ENCODE data around the gene RGS7.
"Not testable (repeated sequence)": the region's sequence is repeated elsewhere in the genome, so short reads cannot be mapped to it uniquely, and the experiment has no call there.

Gene RGS7

DNA sequence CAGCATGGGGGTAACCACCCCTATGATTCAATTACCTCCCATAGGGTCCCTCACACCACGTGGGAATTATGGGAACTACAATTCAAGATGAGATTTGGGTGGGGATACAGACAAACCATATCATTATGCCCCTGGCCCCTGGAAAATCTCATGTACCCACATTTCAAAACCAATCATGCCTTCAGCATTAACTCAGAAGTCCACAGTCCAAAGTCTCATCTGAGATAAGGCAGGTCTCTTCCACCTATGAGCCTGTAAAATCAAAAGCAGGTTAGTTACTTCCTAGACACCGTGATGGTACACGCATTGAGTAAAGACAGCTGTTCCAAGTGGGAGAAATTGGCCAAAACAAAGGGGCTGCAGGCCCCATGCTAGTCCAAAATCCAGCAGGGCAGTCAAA, 215.4 kb downstream of the RGS7 start:
- not testable (repeated sequence) for DNase-seq (ENCODE audit: low spot score); FAIRE-seq

GRCh38 chr1:241140670-241141069, 216.3 kb downstream of the RGS7 start:
- FAIRE-seq (no peak), DNase-seq (ENCODE audit: low spot score) (no peak)

DNA sequence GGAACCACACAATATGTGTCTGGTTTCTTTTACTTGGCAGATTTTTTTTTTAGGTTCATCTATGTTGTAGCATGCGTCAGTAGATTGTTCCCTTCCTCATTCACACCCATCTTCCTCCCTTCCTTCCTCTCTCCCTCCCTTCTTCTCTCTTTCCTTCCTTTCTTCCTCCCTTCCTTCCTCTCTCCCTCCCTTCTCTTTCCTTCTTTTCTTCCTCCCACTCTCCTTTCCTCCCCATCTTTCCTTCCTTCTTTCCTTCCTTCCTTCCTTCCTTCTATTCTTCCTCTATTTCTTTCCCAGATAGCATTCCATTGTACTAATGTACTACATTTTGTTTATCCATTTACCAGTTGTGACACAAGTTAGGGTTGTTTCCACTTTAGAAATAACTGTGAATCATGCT, 218.0 kb downstream of the RGS7 start:
- no peak for FAIRE-seq
- no peak for DNase-seq (ENCODE audit: low spot score)

GRCh38 chr1:241138248-241138647, 218.8 kb downstream of the RGS7 start:
- DNase-seq (ENCODE audit: low spot score) = no peak
- FAIRE-seq = no peak

DNA sequence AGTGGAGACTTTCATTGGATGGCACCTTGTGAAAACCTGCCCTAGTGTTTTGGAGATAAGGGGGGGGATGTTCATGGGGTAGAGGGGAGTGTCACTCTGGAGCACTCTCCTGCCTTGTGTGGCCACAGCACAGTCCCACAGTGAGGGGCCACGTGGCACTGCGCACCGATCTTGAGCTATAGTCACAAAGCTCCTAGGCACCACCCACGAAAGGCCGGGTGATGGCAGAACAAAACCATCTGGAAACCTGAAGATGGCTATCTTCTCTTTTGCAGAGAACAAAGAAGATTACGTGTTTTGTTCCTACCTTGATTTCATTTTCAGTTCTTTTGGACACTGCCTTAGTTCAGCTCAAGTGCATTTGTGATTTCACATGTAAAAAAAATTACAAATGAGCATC, 220.6 kb downstream of the RGS7 start:
- DNase-seq (ENCODE audit: low spot score) (no peak), FAIRE-seq (no peak)

- DNase-seq (ENCODE audit: low spot score) = no peak
These were observed 225.3 kb downstream of the RGS7 start for GRCh38 chr1:241131636-241132194.

GRCh38 chr1:241130881-241131280, 226.1 kb downstream of the RGS7 start:
- DNase-seq (ENCODE audit: low spot score) = no peak
- no peak for FAIRE-seq

More at GRCh38 chr1:241131636-241132194, 225.3 kb downstream of the RGS7 start:
- no peak for FAIRE-seq

- FAIRE-seq (no peak), DNase-seq (ENCODE audit: low spot score) (no peak)
These were observed 227.6 kb downstream of the RGS7 start for GRCh38 chr1:241129207-241129960.

GRCh38 chr1:241125286-241125685, 231.7 kb downstream of the RGS7 start:
- no peak for FAIRE-seq
- no peak for DNase-seq (ENCODE audit: low spot score)

- FAIRE-seq (no peak), DNase-seq (ENCODE audit: low spot score) (no peak)
These were observed 239.0 kb downstream of the RGS7 start for GRCh38 chr1:241118049-241118448.

DNA sequence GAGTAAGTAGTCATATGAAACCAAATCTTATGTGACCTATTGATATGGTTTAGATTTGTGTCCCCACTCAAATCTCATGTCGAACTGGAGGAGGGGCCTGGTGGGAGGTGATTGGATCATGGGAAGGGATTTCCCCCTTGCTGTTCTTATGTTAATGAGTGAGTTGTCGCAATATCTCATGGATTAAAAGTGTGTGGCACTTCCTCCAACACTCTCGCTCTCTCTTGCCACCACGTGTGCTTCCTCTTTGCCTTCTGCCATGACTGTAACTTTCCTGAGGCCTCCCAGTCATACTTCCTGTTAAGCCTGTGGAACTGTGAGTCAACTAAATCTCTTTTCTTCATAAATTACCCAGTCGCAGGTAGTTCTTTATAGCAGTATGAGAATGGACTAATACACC, 241.2 kb downstream of the RGS7 start:
- no peak for FAIRE-seq
- DNase-seq (ENCODE audit: low spot score) = no peak

DNA sequence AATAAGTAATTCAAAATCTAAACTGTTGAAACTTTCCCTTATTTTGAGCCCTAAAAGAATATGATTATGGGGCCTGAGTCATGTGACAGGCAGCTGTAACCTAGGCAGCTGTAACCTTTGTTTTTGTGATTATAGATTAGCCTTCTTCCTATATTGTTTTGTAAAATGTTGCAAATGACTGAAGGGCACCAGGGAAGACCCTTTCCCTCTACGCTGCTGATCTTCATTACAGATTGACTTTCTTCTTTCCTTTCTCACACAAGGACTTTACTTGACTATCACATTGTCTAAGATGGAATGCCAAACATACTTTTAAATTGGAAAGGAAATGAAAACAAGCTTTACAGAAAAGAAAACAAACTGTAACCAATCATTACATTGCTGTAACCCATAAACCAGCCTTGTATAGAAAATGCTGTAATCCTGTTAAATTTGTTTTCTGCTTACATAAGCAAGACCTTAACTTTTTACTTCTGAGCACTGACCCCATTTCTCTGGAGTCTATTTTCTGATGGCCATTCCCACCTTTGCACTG, 242.2 kb downstream of the RGS7 start:
- FAIRE-seq = no peak
- no peak for DNase-seq (ENCODE audit: low spot score)

DNA sequence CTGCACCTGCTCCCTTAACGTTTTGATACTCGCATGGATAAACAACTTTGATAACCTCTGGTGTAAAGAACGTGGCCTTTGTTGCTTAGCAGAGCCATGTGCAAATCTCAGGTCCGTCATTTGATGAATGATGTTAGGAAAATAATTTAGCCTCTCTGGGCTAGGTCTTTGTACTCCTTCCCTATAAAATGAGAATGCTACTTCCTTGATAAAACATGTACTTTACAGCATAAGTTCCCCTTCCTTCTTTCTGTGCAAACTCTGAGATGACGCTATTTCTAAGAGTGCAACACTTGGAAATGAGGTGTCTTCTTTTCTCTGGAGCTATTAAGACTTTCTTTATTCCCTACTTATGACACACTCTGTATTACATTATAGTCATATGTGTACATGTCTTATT, 243.4 kb downstream of the RGS7 start:
- DNase-seq (ENCODE audit: low spot score) = no peak
- FAIRE-seq = no peak

DNA sequence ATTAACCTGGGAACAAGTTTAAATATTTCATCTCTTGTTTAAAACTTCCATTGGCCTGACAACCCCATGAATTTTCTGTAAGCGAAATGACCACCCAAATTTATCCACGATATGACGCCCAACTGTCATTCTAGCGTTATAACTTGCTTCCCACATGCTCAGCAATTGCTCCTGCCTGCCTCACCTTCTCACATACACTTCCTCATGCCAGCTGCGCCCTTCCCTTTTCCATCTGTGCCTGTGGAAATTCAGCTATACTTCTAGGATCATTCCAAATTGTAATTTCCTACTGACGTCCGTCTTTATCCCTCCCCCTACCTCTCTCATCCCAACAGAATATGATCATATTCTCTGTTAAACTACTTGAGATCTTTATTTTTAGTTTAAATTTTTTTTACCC, 248.0 kb downstream of the RGS7 start:
- DNase-seq (ENCODE audit: low spot score) (no peak), FAIRE-seq (no peak)

- DNase-seq (ENCODE audit: low spot score) (no peak), FAIRE-seq (no peak)
These were observed 251.9 kb downstream of the RGS7 start for GRCh38 chr1:241105147-241105546.

- FAIRE-seq (no peak), DNase-seq (ENCODE audit: low spot score) (no peak)
These were observed 254.3 kb downstream of the RGS7 start for GRCh38 chr1:241102664-241103063.

GRCh38 chr1:241101622-241102021, 255.4 kb downstream of the RGS7 start:
- DNase-seq (ENCODE audit: low spot score) = no peak
- FAIRE-seq = no peak

- DNase-seq (ENCODE audit: low spot score) = no peak
- FAIRE-seq = no peak
These were observed 259.5 kb downstream of the RGS7 start for GRCh38 chr1:241097479-241097878.

DNA sequence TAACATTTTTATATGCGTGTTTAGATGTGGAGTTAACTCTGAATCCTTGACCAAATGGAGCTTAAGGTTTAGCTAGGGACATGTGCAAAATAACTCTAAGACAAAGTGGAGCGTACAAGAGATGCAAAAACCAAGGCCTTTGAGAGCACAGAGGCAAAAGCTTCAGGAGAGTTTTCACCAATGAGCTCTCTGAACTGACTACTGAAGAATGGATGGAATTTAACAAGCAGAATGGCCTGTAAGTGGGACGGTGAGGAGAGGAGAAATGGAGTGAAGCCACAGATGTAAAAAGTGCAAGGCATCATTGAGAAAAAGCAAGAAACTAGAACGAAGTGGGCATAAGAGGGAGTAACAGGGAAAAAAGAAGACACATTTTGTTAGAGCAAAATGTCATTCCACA, 260.0 kb downstream of the RGS7 start:
- DNase-seq (ENCODE audit: low spot score) (no peak), FAIRE-seq (no peak)

- no peak for FAIRE-seq
- no peak for DNase-seq (ENCODE audit: low spot score)
These were observed 261.2 kb downstream of the RGS7 start for GRCh38 chr1:241095847-241096246.

DNA sequence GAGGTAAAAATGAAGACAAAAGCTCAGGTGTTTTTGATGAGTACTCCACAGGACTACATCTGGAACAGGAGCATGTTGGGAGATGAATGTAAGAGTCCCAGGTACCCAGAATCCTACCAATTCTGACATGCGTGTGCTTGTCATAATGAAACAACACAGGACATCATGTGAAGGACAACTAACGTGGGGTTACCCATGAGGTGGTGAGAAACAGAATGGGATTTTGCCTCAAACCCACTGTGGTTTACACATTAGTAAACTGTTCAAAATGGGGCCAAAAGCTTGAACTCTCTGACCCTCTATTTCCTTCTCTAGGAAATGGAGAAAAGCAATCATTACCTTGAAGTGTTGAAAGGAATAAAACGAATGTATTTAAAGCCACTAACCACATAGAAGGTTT, 266.2 kb downstream of the RGS7 start:
- DNase-seq (ENCODE audit: low spot score) (no peak), FAIRE-seq (no peak)

GRCh38 chr1:241089066-241089465, 267.9 kb downstream of the RGS7 start:
- FAIRE-seq; DNase-seq (ENCODE audit: low spot score): not testable (repeated sequence)

DNA sequence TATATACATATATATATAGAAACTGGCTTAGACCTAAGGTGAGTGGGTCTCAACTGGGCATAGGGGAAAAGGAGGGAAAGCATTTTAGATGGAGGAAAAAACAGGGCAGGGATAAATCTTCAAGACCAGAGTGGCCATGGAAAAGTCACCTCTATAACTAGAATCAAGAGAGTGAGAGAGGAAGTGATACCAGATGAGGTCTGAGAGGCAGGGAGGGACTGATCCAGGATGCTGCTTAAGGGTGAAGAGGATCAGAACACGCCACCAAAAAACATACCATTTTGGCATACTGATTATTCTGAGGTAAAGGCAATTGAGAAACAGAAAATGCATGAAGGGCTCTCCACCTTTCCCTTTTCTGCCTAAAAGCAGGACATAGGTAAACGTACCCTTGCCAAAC, 268.9 kb downstream of the RGS7 start:
- FAIRE-seq; DNase-seq (ENCODE audit: low spot score): not testable (repeated sequence)
